T-helper 2 cell treated with Interferon-gamma antibody and Interleukin-4, amounts not matched to agents 5 μg/mL and 100 μg/mL, for 36 hours (primary cell): ENCODE measurements around the gene ITGA7.
"Not testable (repeated sequence)": the region's sequence is repeated elsewhere in the genome, so short reads cannot be mapped to it uniquely, and the experiment has no call there.

Experiments
- DNase-seq: peaks from one replicate; pipeline ENCODE4 v3.0.0; 2021; ENCODE audit warnings: low spot score
- H3K27ac Mint-ChIP-seq: one replicate; pipeline ENCODE4 v1.8.0; 2021; ENCODE audit warnings: mild to moderate bottlenecking, mixed read lengths
- H3K27me3 Mint-ChIP-seq: one replicate; pipeline ENCODE4 v1.8.0; 2021; ENCODE audit warnings: low read depth, mixed read lengths
- H3K36me3 Mint-ChIP-seq: one replicate; pipeline ENCODE4 v1.8.0; 2021; ENCODE audit warnings: low read depth, mixed read lengths
- H3K4me1 Mint-ChIP-seq: one replicate; pipeline ENCODE4 v1.8.0; 2021; ENCODE audit warnings: low read depth, mixed read lengths
- H3K4me3 Mint-ChIP-seq: one replicate; pipeline ENCODE4 v1.8.0; 2022; ENCODE audit warnings: mild to moderate bottlenecking, moderate library complexity, mixed read lengths
- H3K9me3 Mint-ChIP-seq: one replicate; pipeline ENCODE4 v1.8.0; 2021; ENCODE audit warnings: mixed read lengths

Gene ITGA7

GRCh38 chr12:55652352-55652751, 55.4 kb downstream of the ITGA7 start:
- H3K27ac Mint-ChIP-seq, result no peak overlapping the region
- no peaks in the 10 kb centered on the region for H3K36me3 Mint-ChIP-seq
- no peak overlapping the region for H3K4me3 Mint-ChIP-seq
- peaks cover 4% of the 10 kb centered on the region for H3K9me3 Mint-ChIP-seq
- H3K4me1 Mint-ChIP-seq, result peaks cover 4% of the 10 kb centered on the region
- DNase-seq, result peak; percentile 17
- peaks cover 2% of the 10 kb centered on the region for H3K27me3 Mint-ChIP-seq

GRCh38 chr12:55651299-55651683, 56.4 kb downstream of the ITGA7 start:
- H3K4me3 Mint-ChIP-seq, result no peak overlapping the region
- H3K27ac Mint-ChIP-seq, result no peak overlapping the region
- no peaks in the 10 kb centered on the region for H3K36me3 Mint-ChIP-seq

GRCh38 chr12:55650620-55651298, 56.9 kb downstream of the ITGA7 start:
- H3K27me3 Mint-ChIP-seq, H3K4me3 Mint-ChIP-seq, DNase-seq, H3K4me1 Mint-ChIP-seq, H3K9me3 Mint-ChIP-seq, H3K36me3 Mint-ChIP-seq, H3K27ac Mint-ChIP-seq: not testable (repeated sequence)

More at GRCh38 chr12:55651299-55651683, 56.4 kb downstream of the ITGA7 start:
- no peak for DNase-seq
- Mint-ChIP-seq H3K27me3 (no peaks in the 10 kb centered on the region), H3K4me1 (peaks cover 4% of the 10 kb centered on the region), H3K9me3 (peaks cover 4% of the 10 kb centered on the region)

- Mint-ChIP-seq H3K27ac (peak overlapping the region; percentile 49), H3K9me3 (peaks cover 4% of the 10 kb centered on the region), H3K36me3 (no peaks in the 10 kb centered on the region), H3K27me3 (no peaks in the 10 kb centered on the region), H3K4me1 (peaks cover 18% of the 10 kb centered on the region), H3K4me3 (no peak overlapping the region)
- DNase-seq, result no peak
These were observed 60.7 kb downstream of the ITGA7 start for GRCh38 chr12:55647027-55647426.

GRCh38 chr12:55644591-55644990, 63.1 kb downstream of the ITGA7 start:
- Mint-ChIP-seq H3K27ac (no peak overlapping the region), H3K27me3 (no peaks in the 10 kb centered on the region), H3K4me3 (no peak overlapping the region), H3K4me1 (peaks cover 19% of the 10 kb centered on the region), H3K9me3 (no peaks in the 10 kb centered on the region), H3K36me3 (no peaks in the 10 kb centered on the region)
- no peak for DNase-seq

- no peak overlapping the region for H3K4me3 Mint-ChIP-seq
- H3K27ac Mint-ChIP-seq, result no peak overlapping the region
- peaks cover 19% of the 10 kb centered on the region for H3K4me1 Mint-ChIP-seq
- no peaks in the 10 kb centered on the region for H3K9me3 Mint-ChIP-seq
- no peaks in the 10 kb centered on the region for H3K27me3 Mint-ChIP-seq
- H3K36me3 Mint-ChIP-seq, result no peaks in the 10 kb centered on the region
- peak; percentile 10 for DNase-seq
These were observed 65.0 kb downstream of the ITGA7 start for GRCh38 chr12:55642669-55643068.

- H3K36me3 Mint-ChIP-seq, result no peaks in the 10 kb centered on the region
- H3K4me1 Mint-ChIP-seq, result peaks cover 22% of the 10 kb centered on the region
- H3K4me3 Mint-ChIP-seq, result no peak overlapping the region
These were observed 65.4 kb downstream of the ITGA7 start for GRCh38 chr12:55642267-55642666.

GRCh38 chr12:55641595-55641994, 66.1 kb downstream of the ITGA7 start:
- Mint-ChIP-seq H3K36me3 (no peaks in the 10 kb centered on the region), H3K9me3 (no peaks in the 10 kb centered on the region), H3K27me3 (no peaks in the 10 kb centered on the region), H3K27ac (no peak overlapping the region), H3K4me3 (no peak overlapping the region), H3K4me1 (peaks cover 24% of the 10 kb centered on the region)
- no peak for DNase-seq

More at GRCh38 chr12:55642267-55642666, 65.4 kb downstream of the ITGA7 start:
- no peak for DNase-seq
- Mint-ChIP-seq H3K27me3 (no peaks in the 10 kb centered on the region), H3K27ac (peak overlapping the region; percentile 10), H3K9me3 (no peaks in the 10 kb centered on the region)

- Mint-ChIP-seq H3K9me3 (no peaks in the 10 kb centered on the region), H3K27me3 (no peaks in the 10 kb centered on the region), H3K4me3 (peak overlapping the region; percentile 77), H3K27ac (peak overlapping the region; percentile 85), H3K4me1 (peaks cover 10% of the 10 kb centered on the region), H3K36me3 (no peaks in the 10 kb centered on the region)
- peak; percentile 35 for DNase-seq
These were observed 70.2 kb downstream of the ITGA7 start for GRCh38 chr12:55637467-55637866.

GRCh38 chr12:55636853-55637252, 70.9 kb downstream of the ITGA7 start, which contains the start of gene OR10P1:
OR10P1 (plus strand) TSS chr12:55636892; CDS start chr12:55636892, 0 bp downstream.
- Mint-ChIP-seq H3K4me1 (peaks cover 4% of the 10 kb centered on the region), H3K27ac (peak within 1 kb of the TSS; percentile 85), H3K4me3 (peak within 1 kb of the TSS; percentile 77), H3K27me3 (no peaks in the 10 kb centered on the region), H3K36me3 (no peaks in the 10 kb centered on the region), H3K9me3 (no peaks in the 10 kb centered on the region)
- DNase-seq, result no peak

- peak overlapping the region; percentile 56 for H3K4me3 Mint-ChIP-seq
- H3K27ac Mint-ChIP-seq, result peak overlapping the region; percentile 72
- H3K9me3 Mint-ChIP-seq, result no peaks in the 10 kb centered on the region
- peak; percentile 15 for DNase-seq
- peaks cover 4% of the 10 kb centered on the region for H3K4me1 Mint-ChIP-seq
- no peaks in the 10 kb centered on the region for H3K27me3 Mint-ChIP-seq
- H3K36me3 Mint-ChIP-seq, result no peaks in the 10 kb centered on the region
These were observed 71.5 kb downstream of the ITGA7 start for GRCh38 chr12:55636116-55636655.
